Transverse colon (tissue), 3 donors: Measurements from ENCODE around the gene SQSTM1.

Source experiments
- CTCF ChIP-seq, 5 experiments: fragments of 200-600 bp in 3 of 5; fragments of 450-650 bp in 2 of 5; sonication (generic) in 3 of 5; IDR thresholded peaks; 1 replicate in 2 of 5; 2 replicates in 3 of 5; pipeline ENCODE4 v1.5.1; 2016 to 2017; ENCODE audit warnings: antibody characterized with exemption in 5 of 5, inconsistent platforms in 3 of 5, mild to moderate bottlenecking in 2 of 5, moderate library complexity in 1 of 5
- POLR2A ChIP-seq: fragments of 450-650 bp; IDR thresholded peaks from one replicate; pipeline ENCODE4 v1.6.1; 2016; ENCODE audit warnings: antibody characterized with exemption, mild to moderate bottlenecking, moderate library complexity

GRCh38 chr5:179779826-179780225 lies 40.9 kb upstream of the SQSTM1 start:
- no peak for TF ChIP-seq POLR2A
- no peak for TF ChIP-seq CTCF (IDR thresholded peaks at IDR 0.05)
